Effector memory CD4-positive, alpha-beta T cell (primary cell): ENCODE data around the gene GPATCH3.

Experiments used
- DNase-seq, 3 donors: peaks; one replicate each; pipeline ENCODE4 v3.0.0-alpha.2; 2020
- H3K27ac ChIP-seq: 2 replicates; pipeline ENCODE4 v1.7.0; 2013; ENCODE audit warnings: mild to moderate bottlenecking, low read length, moderate library complexity; ENCODE audit not compliant: insufficient read depth, poor library complexity, severe bottlenecking
- H3K27me3 ChIP-seq: replicated peaks from 2 replicates; pipeline ENCODE4 v1.7.0; 2013; ENCODE audit warnings: mild to moderate bottlenecking, low read length; ENCODE audit not compliant: insufficient read depth, control insufficient read depth, poor library complexity, severe bottlenecking
- H3K36me3 ChIP-seq: 2 replicates; pipeline ENCODE4 v1.7.0; 2013; ENCODE audit warnings: mild to moderate bottlenecking, low read length, moderate library complexity; ENCODE audit not compliant: control insufficient read depth, insufficient read depth
- H3K4me1 ChIP-seq: 2 replicates; pipeline ENCODE4 v1.7.0; 2013; ENCODE audit warnings: low read length, mild to moderate bottlenecking; ENCODE audit not compliant: control insufficient read depth, insufficient read depth, poor library complexity, severe bottlenecking
- H3K4me3 ChIP-seq: 2 replicates; pipeline ENCODE4 v1.7.0; 2013; ENCODE audit warnings: low read length, low read depth, mild to moderate bottlenecking; ENCODE audit not compliant: insufficient read depth, poor library complexity, severe bottlenecking
- H3K9me3 ChIP-seq: 2 replicates; pipeline ENCODE4 v1.7.0; 2013; ENCODE audit warnings: mild to moderate bottlenecking, low read length, moderate library complexity; ENCODE audit not compliant: control insufficient read depth

GPATCH3 gene

DNA sequence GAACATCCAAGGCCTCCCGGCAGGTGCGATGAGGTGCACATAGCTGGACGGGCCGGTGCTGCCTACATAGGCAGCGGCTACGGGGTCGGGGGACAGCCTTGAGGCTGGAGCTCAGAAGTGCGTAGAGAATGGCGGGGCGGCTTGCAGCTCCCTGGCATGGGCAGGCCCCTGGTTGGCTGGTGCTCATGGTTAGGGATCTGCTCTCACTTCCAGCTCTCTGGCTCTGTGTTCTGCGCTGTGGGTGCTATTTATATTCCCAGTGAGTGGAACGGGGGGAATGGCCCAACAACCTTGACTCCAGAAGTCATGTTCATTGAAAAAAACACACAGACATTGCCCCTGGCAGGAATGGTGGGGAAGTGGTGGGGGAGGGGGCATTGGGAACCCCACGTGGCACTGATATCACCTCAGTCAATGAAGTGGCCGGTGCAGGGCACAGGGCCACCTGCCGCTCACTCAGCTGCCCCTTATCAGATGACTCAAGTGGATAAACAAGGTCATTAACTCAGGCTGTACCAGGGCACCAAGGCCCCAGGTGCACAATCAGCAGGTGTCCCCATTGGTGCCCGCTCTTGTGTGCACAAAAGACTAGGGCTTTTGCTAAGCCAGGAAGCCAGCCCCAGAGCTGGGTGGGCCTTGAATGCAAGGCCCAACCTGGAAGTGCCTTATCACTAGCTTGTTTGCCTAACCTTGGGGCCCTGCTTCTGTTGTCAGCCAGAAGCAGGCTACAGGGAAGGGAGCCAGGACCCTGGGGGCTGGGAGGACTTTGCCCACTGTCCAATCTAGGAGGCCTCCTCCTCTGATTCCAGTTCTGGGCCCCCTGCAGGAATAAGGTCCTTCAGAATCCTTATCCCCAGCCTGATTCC lies 13.7 kb upstream of the GPATCH3 start, which contains the start of gene NR0B2:
TSS of gene NR0B2 (minus strand) at position 222 of the 866 bp plus-strand sequence. CDS start at position 187, 35 bp downstream.
- Histone ChIP-seq H3K27me3 (no peaks in the 10 kb centered on the region), H3K36me3 (no peaks in the 10 kb centered on the region), H3K4me1 (no peaks in the 10 kb centered on the region), H3K27ac (no peak within 1 kb of the TSS), H3K4me3 (no peak within 1 kb of the TSS), H3K9me3 (no peaks in the 10 kb centered on the region)
- no peak for DNase-seq

DNA sequence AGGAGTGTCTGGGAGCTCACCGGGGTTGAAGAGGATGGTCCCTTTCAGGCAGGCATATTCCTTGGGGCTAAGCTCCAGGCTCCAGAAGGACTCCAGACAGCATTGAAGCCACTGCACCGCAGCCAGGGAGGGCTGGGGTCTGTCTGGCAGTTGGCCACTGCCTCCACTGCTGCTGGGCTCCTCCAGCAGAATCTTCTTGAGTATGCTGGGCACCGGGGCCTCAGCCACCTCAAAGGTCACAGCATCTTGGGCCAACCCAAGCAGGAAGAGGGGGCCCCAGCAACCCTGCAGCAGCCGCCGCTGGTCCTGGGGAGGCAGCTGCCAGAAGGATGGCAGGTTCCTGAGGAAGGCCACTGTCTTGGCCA lies 13.1 kb upstream of the GPATCH3 start:
- no peak overlapping the region for H3K4me3 ChIP-seq
- H3K36me3 ChIP-seq, result no peaks in the 10 kb centered on the region
- no peak for DNase-seq
- no peaks in the 10 kb centered on the region for H3K4me1 ChIP-seq
- H3K27ac ChIP-seq, result no peak overlapping the region
- H3K9me3 ChIP-seq, result no peaks in the 10 kb centered on the region
- no peaks in the 10 kb centered on the region for H3K27me3 ChIP-seq

DNA sequence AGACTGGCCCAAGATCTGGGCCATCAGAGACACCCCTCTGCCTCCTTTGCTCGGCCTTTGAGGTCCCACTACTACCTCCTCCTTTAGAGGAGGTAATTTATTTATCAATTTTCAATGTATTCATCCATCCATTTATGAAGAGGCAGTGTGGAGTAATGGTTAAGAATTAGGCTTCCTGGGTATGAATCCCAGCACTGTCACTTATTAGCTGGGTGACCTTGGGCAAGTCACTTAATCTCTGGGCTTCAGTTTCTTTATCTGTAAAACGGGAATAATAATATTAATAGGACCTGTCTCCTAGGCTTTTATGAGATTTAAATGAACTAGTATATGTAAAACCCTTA lies 11.9 kb upstream of the GPATCH3 start:
- Histone ChIP-seq H3K27me3 (no peaks in the 10 kb centered on the region), H3K4me1 (no peaks in the 10 kb centered on the region), H3K9me3 (no peaks in the 10 kb centered on the region), H3K4me3 (no peak overlapping the region), H3K27ac (no peak overlapping the region), H3K36me3 (no peaks in the 10 kb centered on the region)
- DNase-seq, result no peak

DNA sequence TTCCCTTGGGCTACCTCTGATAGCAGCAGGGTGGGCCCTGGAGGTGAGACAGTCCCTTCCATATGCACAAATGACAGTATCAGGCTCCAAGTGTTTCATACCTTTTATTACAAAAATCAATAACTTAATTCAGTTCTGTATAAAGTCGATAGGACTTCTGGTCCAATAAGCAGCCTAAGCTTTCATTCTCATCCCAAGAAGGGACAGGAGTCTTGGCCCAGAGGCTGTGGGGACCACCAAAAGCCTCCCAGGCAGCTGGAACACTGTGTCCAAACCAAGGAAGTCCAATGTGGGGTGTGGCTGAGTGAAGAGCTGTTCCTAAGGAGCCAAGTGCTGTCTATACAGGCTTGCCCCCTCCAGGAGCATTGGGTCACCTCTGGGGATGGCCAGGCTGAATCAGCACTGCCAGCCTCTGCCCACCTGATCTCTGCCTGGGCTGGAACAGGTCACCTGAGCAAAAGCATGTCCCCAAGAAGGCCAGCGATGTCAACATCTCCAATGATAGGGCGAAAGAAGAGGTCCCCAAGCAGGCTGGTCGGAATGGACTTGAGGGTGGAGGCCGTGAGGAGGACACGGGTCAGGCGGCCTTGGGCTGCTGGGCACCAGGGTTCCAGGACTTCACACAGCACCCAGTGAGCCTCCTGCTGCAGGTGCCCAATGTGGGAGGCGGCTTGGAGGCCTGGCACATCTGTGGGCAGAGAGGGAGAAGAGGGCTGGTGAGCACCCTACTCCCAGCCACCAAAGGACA lies 11.3 kb upstream of the GPATCH3 start:
- Histone ChIP-seq H3K4me1 (no peaks in the 10 kb centered on the region), H3K4me3 (no peak overlapping the region), H3K36me3 (no peaks in the 10 kb centered on the region), H3K27ac (no peak overlapping the region), H3K9me3 (no peaks in the 10 kb centered on the region), H3K27me3 (no peaks in the 10 kb centered on the region)
- DNase-seq, result no peak

DNA sequence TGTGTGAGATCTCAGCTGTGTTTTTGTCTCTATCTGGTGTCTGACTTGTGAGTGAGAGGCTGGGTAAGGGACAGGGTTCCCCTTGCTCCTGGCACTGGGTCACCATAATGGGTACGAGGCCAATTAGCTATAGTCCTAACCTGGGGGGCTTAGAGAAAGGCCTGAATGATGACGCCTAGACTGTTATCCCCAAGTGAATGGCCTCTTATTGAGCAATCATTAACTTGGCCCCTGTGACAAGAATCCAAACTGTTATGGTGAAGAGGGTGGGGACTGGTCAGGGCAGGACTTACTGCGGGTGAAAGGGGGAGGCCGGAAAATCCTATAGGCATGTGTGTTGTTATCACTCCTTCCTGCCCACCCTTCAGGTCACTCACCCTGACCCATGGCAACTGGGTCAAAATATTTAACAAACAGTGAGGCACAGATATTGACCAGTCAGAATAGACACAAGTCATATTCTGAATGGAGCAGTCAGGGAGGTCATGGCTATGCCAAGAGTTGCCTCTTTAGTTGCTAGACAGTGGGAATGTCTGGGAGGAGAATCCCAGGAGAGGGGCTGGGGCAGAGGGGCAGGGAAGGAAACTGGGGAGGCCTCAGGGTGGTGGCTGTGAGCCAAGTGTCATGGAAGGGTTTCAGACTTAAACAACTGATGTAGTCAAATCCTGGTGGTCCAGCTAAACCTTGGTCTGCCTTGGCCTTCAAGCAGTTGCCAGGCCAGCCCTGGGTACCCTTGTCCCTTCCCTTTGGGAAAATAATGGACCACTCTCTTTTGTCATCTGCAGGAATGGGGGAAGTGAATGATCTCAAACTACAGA lies 10.3 kb upstream of the GPATCH3 start:
- Histone ChIP-seq H3K36me3 (no peaks in the 10 kb centered on the region), H3K4me3 (no peak overlapping the region), H3K27ac (no peak overlapping the region), H3K27me3 (no peaks in the 10 kb centered on the region), H3K9me3 (no peaks in the 10 kb centered on the region), H3K4me1 (no peaks in the 10 kb centered on the region)
- no peak for DNase-seq

DNA sequence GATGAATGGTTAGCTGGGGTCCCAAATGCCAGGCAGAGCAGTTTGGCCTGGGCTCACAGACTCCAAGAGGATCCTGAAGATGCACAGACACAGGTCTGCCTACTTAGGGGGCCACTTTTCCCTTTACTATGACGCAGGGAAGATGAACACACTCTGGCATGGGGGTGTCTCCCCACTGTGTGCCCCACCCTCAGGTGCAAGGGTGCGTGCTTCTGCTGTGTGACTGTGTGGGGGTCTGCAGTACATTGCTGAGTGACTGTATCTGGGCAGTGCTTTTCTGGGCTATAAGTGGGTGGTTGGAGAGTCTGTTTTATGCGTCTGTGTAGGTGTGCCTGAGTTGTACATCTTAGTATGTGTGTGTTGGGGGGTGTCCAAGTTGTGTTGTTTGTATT lies 9.7 kb upstream of the GPATCH3 start:
- H3K36me3 ChIP-seq, result no peaks in the 10 kb centered on the region
- H3K27ac ChIP-seq, result no peak overlapping the region
- H3K4me1 ChIP-seq, result no peaks in the 10 kb centered on the region
- no peaks in the 10 kb centered on the region for H3K27me3 ChIP-seq
- H3K4me3 ChIP-seq, result no peak overlapping the region
- no peaks in the 10 kb centered on the region for H3K9me3 ChIP-seq
- DNase-seq, result no peak

DNA sequence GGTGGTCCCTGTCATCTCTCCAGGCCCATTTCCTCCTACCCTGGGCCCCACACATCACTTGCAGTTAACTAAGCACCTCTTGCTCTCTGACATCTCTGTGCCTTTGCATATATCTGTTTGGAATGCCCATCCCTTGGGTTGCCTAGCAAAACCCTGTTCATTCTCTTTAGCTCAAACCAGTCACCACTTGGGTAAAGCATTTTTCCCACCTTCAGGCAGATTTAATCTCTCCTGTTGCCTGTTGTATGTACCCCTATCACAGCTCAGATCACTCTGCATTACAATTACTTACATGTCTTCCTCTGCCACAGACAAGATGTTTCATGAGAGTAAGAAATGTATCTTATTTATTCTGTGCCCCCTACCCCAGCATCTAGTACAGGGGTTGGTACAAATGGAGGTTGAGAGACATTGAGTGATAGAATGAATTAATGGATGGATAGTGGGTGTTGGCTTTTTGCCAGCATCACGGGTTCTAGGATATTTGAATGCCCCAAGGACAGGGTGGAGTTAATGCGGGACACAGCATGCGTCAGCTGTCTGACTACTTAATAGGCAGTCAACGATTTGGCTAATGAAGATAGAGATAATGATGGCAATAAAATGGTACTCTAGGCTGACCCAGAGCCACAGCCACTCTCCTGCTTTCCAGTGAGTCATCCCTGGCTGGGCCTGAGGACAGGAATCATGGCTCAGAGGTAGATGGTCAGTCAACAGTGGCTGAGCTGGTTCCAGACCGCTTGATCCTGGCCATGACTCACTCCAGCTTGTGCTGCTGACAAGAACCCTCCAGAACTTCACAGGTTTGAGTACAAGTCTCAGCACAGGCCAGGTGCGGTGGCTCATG lies 7.0 kb upstream of the GPATCH3 start:
- no peak overlapping the region for H3K4me3 ChIP-seq
- no peaks in the 10 kb centered on the region for H3K27me3 ChIP-seq
- no peaks in the 10 kb centered on the region for H3K36me3 ChIP-seq
- no peak overlapping the region for H3K27ac ChIP-seq
- no peaks in the 10 kb centered on the region for H3K4me1 ChIP-seq
- DNase-seq, result no peak
- H3K9me3 ChIP-seq, result no peaks in the 10 kb centered on the region

DNA sequence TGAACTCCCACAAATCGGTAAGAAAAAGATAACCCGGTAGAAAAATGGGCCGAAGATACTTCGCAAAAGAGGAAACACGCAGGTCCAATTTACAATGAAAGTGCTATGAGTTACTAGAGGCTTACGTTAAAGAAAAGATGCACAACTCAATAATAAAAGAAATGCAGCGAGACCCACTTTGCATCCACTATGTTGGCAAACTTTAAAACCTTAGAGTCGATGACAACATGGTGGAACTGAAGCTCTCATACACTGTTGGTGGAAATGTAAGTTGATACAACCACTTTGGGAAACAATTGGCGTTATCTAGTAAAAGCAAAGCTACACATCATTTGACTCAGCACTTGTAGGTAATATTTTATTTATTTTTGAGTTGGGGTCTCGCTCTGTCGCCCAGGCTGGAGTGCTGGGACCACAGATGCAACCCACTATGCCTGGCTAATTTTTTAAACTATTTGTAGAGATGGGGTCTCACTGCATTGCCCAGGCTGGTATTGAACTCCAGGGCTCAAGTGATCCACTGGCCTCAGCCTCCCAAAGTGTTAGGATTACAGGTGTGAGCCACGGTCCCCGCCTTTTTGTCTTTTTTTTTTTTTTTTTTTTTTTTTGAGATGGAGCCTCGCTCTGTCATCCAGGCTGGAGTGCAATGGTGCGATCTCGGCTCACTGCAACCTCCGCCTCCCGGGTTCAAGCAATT lies 696 bp upstream of the GPATCH3 start:
- H3K36me3 ChIP-seq, result peaks cover 15% of the 10 kb centered on the region
- no peaks in the 10 kb centered on the region for H3K9me3 ChIP-seq
- peak overlapping the region; percentile 99 for H3K4me3 ChIP-seq
- peaks cover 9% of the 10 kb centered on the region for H3K4me1 ChIP-seq
- H3K27me3 ChIP-seq, result no peaks in the 10 kb centered on the region
- DNase-seq, result no peak
- H3K27ac ChIP-seq, result peak overlapping the region; percentile 92

DNA sequence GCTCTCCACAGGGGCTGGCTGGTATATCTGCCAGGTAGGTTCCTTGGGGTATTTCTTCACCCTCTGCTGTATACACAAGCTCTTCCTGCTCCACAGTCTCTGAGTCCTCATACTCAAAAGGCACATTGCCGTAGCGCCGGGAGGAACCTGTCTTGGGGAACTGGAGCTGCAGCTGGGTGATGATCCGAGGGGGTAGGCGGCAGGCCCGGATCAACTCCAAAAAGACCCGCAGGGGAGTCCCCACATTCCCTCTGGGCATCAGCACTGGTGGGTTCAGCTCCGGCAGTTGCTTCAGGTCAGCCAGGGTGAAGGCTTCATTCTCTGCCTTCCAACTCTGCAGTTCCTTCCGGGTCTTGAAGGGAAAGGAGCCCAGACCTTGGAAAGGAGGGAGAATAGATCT lies 2.9 kb downstream of the GPATCH3 start:
- no peak overlapping the region for H3K4me3 ChIP-seq
- H3K4me1 ChIP-seq, result peaks cover 9% of the 10 kb centered on the region
- H3K27ac ChIP-seq, result no peak overlapping the region
- no peaks in the 10 kb centered on the region for H3K27me3 ChIP-seq
- H3K36me3 ChIP-seq, result peaks cover 45% of the 10 kb centered on the region
- no peaks in the 10 kb centered on the region for H3K9me3 ChIP-seq
- DNase-seq, result no peak
